ENCODE results near the gene QRFP. TPM values are rescaled to one million over a fixed set of nuclear protein-coding genes. Genes with fewer than 3 reads are reported as not detected.
"Not testable (repeated sequence)": the region's sequence is repeated elsewhere in the genome, so short reads cannot be mapped to it uniquely, and the experiment has no call there.

Gene QRFP
- total RNA-seq, 1 experiment from 2014 or later: not detected

DNA sequence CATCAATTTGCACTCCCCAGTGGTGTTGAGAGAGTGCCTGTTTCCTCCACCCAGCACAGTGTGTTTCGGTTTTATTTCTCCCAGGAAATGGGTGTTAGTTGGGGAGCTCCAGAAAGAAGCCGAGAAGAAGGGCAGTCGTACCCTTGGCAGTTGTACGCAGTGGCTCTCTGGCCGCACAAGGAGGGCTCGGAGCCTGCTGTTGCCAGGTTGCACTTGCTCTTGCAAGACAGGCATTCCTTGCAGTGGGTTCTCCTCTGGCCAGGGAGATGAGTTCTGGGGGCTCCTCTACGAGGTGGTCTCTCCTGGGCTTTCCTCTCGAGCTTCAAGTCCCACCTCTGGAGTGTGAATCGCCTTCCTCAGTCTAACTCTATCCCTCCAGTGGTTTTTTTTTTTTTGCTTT, 29.1 kb downstream of the QRFP start:
- in situ Hi-C loops (cut with HindIII; ENCODE audit: low pct_unique_long_range_greater_than_20kb, low sequenced_read_pairs): no loop called here
- DNase-seq (ENCODE audit: low read depth): no peak

DNA sequence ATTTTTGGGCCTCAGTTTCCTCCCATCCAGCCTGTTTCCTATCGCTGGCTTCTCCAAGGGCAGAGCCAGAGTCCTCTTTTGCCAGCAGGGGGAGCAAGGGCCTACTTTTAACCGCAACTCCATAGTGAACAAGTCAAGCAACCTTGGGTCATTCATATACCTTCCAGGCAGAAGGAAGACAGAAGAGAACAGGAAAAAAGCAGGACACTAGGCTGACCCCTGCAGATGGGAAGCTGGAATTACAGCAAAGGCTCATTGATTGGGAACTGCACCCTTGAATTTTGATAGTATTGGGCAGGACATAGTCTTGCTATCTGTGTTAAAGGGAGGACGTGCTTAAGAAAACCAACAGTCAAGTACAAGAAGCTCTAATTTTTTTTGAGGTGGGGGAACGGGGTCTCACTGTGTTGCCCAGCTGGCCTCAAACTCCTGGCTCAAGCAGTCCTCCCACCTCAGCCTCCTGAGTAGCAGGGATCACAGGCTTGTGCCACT, 30.1 kb downstream of the QRFP start:
- DNase-seq (ENCODE audit: low read depth): peak; percentile 84
- in situ Hi-C loops (cut with HindIII; ENCODE audit: low pct_unique_long_range_greater_than_20kb, low sequenced_read_pairs): no loop called here

DNA sequence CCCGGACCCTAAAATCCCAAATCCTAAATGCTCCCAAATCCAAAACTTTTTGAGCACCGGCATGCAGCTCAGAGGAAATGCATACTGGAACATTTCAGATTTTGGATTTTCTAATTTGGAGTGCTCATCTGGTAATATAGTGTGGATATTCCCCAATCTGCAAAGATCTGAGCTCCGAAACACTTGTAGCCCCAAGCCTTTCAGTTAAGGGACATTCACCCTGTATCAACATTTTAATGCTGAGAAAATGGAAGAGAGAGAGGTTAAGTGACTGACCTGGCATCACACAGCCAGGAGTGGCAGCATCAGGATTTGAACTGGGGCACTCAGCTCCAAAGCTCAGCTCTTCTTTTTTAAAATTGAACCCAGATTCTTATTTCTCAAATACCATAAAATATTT, 30.7 kb downstream of the QRFP start:
- no peak for DNase-seq (ENCODE audit: low read depth)
- in situ Hi-C loops (cut with HindIII; ENCODE audit: low pct_unique_long_range_greater_than_20kb, low sequenced_read_pairs): no loop called here

DNA sequence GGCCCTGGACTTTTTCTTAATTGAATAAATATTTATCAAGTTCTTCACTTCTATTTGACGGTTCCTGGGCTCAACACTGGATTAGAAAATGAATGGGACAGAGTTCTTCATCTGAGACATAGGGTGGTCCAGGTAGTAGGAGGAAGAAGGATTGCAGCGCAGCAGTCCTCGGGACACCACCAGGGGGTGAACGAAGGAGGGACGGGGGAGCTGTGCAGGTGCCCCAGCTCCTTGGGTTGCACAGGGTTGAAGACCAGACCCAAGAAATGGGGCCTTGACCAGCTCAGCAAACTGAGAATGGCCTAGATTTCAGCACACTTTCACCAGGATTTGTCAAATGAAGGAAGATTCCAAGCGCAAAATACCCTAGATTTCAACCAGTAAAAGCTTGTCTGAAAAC, 32.1 kb downstream of the QRFP start:
- in situ Hi-C loops (cut with HindIII; ENCODE audit: low pct_unique_long_range_greater_than_20kb, low sequenced_read_pairs): no loop called here
- DNase-seq (ENCODE audit: low read depth): no peak

DNA sequence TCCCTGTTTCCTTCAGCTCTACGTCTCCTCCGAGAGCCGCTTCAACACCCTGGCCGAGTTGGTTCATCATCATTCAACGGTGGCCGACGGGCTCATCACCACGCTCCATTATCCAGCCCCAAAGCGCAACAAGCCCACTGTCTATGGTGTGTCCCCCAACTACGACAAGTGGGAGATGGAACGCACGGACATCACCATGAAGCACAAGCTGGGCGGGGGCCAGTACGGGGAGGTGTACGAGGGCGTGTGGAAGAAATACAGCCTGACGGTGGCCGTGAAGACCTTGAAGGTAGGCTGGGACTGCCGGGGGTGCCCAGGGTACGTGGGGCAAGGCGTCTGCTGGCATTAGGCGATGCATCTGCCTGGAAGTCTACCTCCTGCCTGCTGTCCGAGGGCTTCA, 33.9 kb downstream of the QRFP start:
- in situ Hi-C loops (cut with HindIII; ENCODE audit: low pct_unique_long_range_greater_than_20kb, low sequenced_read_pairs): no loop called here

DNA sequence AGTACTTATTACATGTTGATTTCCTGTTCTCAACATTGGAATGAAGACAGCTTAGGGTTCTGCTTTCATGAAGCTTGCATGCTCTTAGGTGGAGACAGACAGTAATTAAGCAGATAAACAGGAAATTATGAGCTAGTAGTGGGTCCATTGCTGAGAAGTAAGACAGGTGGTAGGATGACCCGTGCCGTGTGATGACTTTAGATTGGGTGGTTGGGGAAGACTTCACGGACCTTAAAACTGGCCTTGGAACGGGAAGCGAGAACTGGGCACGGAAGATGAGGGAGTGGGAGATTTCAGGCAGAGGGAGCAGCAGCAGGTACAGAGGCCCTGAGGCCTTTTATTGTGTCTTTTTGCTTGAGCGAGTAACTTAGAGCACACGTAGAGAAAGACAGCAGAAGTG, 34.4 kb downstream of the QRFP start:
- in situ Hi-C loops (cut with HindIII; ENCODE audit: low pct_unique_long_range_greater_than_20kb, low sequenced_read_pairs): no loop called here
- DNase-seq (ENCODE audit: low read depth): no peak

More for the DNA sequence above, 33.9 kb downstream of the QRFP start:
- no peak for DNase-seq (ENCODE audit: low read depth)

DNA sequence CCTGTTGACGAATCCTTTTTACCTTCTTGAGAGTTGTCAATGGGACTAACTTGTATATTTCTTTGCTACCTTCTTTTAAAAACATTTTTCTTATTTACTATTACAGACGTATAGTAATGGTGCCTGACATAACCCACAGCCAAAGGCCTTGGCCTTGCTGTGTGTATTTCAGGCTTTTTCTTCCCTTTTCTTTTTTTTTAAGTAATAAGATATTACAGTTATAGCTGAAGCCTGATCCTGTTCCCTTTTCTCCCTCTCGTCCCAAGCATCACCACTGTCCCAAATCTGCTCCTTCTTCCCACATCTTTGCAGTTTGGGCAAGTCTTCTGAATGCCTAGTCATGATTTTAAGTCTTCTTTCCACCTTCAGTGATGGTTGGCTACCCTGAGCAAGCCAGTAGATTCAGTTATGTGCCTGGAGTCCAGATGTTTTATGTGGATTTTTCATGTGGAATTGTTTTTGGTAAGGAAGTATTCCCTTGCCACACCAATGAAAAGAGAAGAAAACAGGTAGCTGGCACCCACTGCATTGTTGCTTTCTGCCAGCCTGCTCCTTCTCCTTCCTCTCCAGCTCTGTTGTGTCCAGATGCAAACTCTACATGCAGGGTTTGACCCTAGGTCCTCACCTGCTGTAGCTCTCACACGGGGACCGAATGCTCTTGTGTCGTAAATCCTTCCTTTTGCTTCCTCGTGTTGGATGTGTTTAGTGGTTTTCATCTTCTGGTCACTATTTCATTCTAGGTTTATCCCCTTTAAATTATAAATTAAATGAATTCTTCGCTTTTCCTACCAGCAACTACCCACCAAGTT, 35.0 kb downstream of the QRFP start:
- in situ Hi-C loops (cut with HindIII; ENCODE audit: low pct_unique_long_range_greater_than_20kb, low sequenced_read_pairs): no loop called here
- no peak for DNase-seq (ENCODE audit: low read depth)

DNA sequence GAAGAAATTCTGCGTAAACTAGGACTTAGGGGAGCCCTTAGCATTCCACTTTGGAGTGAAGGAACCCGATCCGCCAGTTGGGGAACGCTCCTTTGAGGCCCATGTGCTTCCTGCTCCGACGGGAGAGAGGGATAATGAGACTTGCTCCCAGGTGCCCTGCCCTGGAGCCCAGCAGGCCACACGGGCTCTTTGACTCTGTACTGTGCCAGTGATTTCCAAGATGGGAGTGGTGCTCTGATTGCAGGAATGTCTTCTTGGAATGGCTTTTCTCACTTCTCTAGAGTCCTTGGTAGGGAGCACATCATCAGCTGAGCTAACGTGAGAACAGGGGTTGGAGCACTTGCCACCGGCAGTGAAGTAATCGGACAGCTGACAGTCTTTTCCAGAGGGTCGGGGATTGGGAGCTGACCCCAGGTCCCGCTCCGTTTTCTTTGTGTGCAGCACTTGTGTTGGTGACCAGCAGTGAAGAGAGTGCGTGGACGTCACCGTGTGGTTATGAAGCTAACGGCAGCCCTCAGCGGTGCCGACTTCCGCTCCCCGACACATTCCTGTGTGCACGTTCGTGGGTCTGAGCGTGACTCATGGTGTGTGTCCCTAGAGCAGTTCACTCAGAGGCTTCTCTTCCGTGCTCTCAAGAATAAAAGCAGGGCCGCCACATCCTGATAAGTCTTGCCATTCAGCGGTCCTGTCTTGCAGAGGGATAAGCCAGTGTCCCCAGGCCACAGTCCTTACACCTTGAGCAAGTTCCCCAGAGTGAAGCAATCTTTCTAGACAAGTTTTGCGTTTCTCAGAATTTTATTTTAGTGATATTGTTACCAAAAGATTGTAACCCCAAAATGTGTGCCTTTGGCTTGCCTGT, 35.9 kb downstream of the QRFP start:
- DNase-seq (ENCODE audit: low read depth): peak; percentile 84
- in situ Hi-C loops (cut with HindIII; ENCODE audit: low pct_unique_long_range_greater_than_20kb, low sequenced_read_pairs): no loop called here

DNA sequence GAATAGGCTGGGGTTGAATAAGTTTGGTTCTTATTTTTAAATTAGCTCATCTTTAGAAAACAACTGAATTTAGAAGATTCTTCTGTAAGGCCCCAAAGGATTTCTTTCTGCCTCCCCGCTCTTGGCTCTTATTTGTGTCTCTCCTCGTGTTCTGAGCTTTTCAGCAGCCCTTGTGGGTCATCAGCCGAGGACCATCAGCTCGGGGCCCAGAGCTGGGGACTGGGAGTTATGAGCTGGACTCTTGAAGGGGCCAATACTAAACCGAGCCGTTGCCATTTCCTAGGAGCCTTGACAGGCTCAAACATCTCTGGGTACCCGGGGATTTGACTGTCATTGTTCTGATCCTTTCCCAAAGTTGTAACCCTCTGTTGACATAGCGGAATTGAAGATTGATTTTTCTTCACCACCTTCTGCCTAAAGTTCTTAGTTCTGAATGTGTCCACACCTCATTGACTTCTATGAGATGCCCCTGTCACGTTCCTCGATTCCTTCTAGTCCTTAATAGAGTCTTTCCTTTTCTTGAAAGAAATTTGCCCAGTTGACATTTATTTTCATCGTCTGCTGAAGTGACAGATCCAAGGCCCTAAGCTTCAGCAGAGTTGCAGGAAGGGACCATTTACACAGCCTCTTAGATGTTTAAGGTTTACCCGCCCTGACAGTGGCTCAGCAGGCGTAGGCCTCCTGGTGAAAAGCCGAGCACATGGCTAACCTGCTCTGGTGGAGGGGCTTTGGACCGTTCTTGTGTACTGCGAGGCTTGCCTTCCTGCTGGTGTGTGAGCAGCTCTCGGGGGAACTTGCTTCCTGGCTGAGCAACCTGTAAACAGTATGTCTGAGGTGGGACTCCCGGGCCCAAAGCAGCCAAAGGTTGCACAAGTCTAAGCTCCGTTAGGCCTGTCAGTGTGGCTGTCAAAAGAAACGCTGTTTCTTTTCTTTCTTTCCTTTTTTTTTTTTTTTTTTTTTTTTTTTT, 37.6 kb downstream of the QRFP start:
- in situ Hi-C loops (cut with HindIII; ENCODE audit: low pct_unique_long_range_greater_than_20kb, low sequenced_read_pairs): loop anchor here (10.0 kb wide), 1 partner anchor 64 kb away; no protein-coding TSS in a partner anchor
- no peak for DNase-seq (ENCODE audit: low read depth)

DNA sequence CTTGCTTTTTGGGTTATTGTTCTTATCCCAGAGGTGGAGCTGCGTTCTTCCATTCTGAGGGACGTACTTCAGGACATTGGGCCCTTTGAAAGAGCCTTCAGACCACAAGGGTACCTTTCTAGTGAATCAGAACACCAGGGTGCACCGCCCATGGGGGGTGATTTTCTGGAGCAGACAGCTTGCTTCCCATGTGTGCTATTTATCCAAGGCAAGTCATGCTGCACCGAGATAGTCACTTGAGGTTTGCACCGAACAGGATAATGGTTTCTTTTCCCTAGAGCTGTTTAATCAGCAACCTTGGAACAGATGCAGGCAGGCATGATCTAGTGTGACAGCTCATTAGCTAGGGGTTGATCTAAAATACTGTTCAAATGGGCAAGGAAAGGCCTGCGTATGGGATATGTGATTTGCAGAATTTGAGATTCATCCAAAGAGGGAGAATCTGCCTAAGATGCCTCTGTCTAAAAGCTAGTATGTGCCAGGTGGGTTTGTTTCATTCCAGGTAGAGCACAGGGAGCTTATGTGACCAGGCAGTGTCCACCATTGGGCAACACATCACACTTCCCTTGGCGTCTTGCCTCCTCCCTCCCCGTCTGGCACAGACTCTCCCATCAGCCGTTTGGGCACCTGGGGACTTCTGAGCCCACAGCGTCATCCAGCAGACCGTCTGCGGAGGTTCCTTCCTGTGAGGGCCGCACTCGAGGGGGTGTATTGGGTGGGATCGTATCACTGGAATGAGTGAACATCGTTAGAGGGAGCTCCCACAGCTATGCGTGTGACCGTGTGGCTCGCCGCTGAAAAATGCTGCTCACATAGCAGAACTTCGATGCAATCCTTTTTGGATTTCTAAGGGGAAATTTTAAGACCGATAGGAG, 38.5 kb downstream of the QRFP start:
- peak; percentile 72 for DNase-seq (ENCODE audit: low read depth)
- in situ Hi-C loops (cut with HindIII; ENCODE audit: low pct_unique_long_range_greater_than_20kb, low sequenced_read_pairs): loop anchor here (10.0 kb wide), 1 partner anchor 63 kb away; no protein-coding TSS in a partner anchor

DNA sequence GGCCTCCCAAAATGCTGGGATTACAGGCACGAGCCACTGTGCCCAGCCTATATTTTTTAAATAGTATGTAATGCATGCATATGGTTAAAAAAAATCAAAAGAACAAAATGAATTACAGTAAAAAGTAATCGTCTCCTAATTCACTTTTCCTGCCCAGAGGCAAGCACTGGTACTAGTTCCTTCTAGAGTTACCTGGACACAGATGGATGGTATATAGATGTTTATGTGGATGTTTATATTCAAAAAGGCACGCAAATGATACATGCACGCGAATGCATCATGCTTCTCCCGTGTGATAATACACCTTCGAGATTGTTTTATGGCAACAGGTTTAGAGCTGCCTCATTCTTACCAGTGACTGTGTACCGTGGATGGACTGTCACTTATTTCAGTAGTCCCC, 40.1 kb downstream of the QRFP start:
- no peak for DNase-seq (ENCODE audit: low read depth)
- in situ Hi-C loops (cut with HindIII; ENCODE audit: low pct_unique_long_range_greater_than_20kb, low sequenced_read_pairs): loop anchor here (10.0 kb wide), 1 partner anchor 62 kb away; no protein-coding TSS in a partner anchor

DNA sequence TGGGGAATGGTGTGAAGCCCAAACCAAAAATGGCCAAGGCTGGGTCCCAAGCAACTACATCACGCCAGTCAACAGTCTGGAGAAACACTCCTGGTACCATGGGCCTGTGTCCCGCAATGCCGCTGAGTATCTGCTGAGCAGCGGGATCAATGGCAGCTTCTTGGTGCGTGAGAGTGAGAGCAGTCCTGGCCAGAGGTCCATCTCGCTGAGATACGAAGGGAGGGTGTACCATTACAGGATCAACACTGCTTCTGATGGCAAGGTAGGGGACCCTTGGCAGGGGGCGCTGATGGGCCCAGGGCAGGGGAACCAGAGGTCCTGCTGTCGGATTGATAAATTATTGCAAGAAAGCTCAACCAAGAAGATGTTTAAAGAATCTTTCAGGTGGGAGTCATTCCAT, 41.8 kb downstream of the QRFP start:
- in situ Hi-C loops (cut with HindIII; ENCODE audit: low pct_unique_long_range_greater_than_20kb, low sequenced_read_pairs): loop anchor here (10.0 kb wide), 1 partner anchor 60 kb away; no protein-coding TSS in a partner anchor

DNA sequence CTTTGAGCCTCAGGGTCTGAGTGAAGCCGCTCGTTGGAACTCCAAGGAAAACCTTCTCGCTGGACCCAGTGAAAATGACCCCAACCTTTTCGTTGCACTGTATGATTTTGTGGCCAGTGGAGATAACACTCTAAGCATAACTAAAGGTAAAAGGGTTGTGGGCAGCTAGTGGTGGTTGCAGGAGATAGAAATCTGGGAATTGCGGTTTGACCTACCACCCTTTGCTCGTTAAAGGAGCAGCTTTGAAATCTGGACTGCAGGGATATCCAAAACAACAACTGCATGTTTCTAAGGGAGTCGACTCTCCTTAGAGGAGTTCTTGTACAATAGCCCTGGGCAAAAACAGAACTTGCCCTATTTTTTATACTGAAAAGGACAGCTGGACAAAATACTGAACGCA, 42.5 kb downstream of the QRFP start:
- no peak for DNase-seq (ENCODE audit: low read depth)
- in situ Hi-C loops (cut with HindIII; ENCODE audit: low pct_unique_long_range_greater_than_20kb, low sequenced_read_pairs): loop anchor here (10.0 kb wide), 1 partner anchor 59 kb away; no protein-coding TSS in a partner anchor

More for the DNA sequence above, 41.8 kb downstream of the QRFP start:
- DNase-seq (ENCODE audit: low read depth): no peak

DNA sequence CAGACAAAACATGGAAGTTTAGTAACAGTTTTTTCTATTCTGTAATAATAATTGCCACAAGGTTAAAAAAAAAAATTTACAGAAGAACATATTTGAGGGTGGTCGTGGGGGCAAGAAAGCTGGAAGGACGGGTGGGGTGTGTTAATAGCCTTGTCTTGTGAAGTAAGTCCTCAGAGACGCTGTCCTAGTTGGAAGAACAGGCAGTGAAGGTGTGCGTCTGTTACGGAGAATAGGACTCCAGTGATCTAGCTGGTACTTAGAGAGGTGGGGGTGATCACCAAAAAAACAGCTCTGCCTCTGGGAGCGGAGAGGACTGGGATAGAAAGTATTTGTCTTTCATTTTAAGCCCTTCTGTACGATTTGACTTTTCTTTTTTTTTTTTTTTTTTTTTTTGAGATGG, 43.8 kb downstream of the QRFP start:
- in situ Hi-C loops (cut with HindIII; ENCODE audit: low pct_unique_long_range_greater_than_20kb, low sequenced_read_pairs): loop anchor here (10.0 kb wide), 1 partner anchor 58 kb away; no protein-coding TSS in a partner anchor
- no peak for DNase-seq (ENCODE audit: low read depth)

DNA sequence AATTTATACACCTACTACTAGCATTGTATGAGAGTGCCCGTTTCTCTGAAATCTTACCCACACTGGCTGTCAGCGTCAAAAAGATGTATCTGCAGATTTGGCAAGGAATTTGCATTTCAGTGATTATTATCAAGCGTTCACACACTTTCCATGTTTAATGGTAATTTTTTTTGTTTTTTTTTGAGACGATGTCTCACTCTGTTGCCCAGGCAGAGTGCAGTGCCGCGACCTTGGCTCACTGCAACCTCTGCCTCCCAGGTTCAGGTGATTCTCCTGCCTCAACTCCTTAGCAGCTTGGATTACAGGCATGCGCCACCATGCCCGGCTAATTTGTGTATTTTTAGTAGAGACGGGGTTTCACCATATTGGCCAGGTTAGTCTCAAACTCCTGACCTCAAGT, 47.3 kb downstream of the QRFP start:
- in situ Hi-C loops (cut with HindIII; ENCODE audit: low pct_unique_long_range_greater_than_20kb, low sequenced_read_pairs): no loop called here
- no peak for DNase-seq (ENCODE audit: low read depth)

DNA sequence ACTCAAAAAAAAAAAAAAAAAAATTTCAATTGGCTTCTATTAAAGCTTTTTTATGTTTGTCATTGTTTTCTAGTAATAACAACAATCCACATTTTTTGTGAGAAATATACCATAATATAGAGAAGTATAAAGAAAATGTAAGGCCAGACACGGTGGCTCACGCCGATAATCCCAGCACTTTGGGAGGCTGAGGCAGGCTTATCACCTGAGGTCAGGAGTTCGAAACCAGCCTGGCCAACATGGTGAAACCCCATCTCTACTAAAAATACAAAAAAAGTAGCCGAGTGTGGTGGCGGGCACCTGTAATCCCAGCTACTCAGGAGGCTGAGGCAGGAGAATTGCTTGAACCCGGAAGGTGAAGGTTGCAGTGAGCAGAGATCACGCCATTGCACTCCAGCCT, 48.1 kb downstream of the QRFP start:
- DNase-seq (ENCODE audit: low read depth); in situ Hi-C loops (cut with HindIII; ENCODE audit: low pct_unique_long_range_greater_than_20kb, low sequenced_read_pairs): not testable (repeated sequence)
